ENCODE results near the gene SRPK2.

SRPK2 gene

DNA sequence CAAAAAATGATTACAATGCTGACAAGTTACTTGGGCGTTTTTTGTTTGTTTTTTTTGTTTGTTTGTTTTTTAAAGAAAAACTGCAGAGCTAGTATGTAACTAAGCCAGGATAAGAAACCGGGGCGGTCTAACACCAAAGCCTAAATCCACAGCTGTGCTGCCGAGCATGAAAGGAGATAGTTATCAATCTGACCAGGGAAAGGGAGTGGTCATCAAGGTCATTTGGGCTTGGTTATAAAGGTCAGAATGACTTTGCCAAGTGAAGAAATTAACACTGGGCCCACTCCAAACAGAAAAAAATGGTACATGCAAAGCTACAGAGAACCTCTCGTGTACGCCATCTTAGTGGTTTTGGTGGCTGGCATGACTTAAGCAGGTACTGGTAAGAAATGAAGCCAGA, 104.7 kb downstream of the SRPK2 start:
- no peak overlapping the region for H3K4me3 ChIP-seq (ENCODE audit: low read length)
- no peak overlapping the region for H3K9ac ChIP-seq (ENCODE audit: low read length)
- H3K4me1 ChIP-seq (ENCODE audit: control insufficient read depth, insufficient read depth, low read length), result peaks cover 2% of the 10 kb centered on the region
- H3K27ac ChIP-seq (ENCODE audit: low read depth, low read length), result no peak overlapping the region
- H3K27me3 ChIP-seq (ENCODE audit: control insufficient read depth, insufficient read depth, low read length), result no peaks in the 10 kb centered on the region
- no peaks in the 10 kb centered on the region for H3K36me3 ChIP-seq (ENCODE audit: control insufficient read depth, insufficient read depth, low read length)

- peaks cover 2% of the 10 kb centered on the region for H3K4me1 ChIP-seq (ENCODE audit: control insufficient read depth, insufficient read depth, low read length)
- no peaks in the 10 kb centered on the region for H3K36me3 ChIP-seq (ENCODE audit: control insufficient read depth, insufficient read depth, low read length)
- H3K27ac ChIP-seq (ENCODE audit: low read depth, low read length), result no peak overlapping the region
- H3K4me3 ChIP-seq (ENCODE audit: low read length), result no peak overlapping the region
- no peak overlapping the region for H3K9ac ChIP-seq (ENCODE audit: low read length)
- no peaks in the 10 kb centered on the region for H3K27me3 ChIP-seq (ENCODE audit: control insufficient read depth, insufficient read depth, low read length)
Observed at GRCh38 chr7:105281966-105282365, 106.8 kb downstream of the SRPK2 start.

- Histone ChIP-seq H3K36me3 (ENCODE audit: control insufficient read depth, insufficient read depth, low read length) (no peaks in the 10 kb centered on the region), H3K9ac (ENCODE audit: low read length) (no peak overlapping the region)
Observed at GRCh38 chr7:105279688-105280007, 109.1 kb downstream of the SRPK2 start.

DNA sequence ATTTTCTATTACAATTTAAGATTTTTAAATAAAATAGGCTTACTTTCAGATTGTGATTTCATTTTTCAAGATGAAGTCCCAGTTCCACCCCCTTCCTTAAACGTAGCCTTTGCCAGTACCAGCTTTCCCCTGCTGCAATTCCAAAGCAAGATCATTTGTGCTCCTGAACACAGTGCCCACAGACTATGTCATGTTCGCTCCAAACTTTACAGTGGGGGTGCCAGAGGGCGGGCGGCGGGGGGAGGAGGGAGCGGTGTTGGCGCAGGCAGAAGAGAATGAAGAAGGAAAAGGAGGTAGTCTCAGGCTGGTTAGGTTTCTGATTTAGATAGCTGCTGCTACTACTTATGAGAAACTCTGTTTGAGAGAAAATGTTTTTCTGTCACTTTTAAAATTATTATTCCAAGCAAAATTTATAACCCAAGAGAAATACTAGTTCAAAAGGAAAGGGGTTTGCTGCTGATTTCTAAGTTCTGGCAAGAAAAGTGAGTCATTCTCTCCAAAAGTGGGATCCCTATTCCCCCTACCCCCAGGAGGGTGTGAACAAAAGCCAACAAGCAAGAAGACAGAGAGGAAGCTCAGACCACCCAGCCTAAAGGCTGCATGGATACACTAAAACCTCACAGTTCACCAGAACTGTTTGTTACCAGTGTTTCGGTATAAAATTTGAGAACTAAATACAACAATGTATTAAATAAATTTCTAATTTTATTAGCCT, 109.6 kb downstream of the SRPK2 start:
- Histone ChIP-seq H3K4me1 (ENCODE audit: control insufficient read depth, insufficient read depth, low read length) (peaks cover 2% of the 10 kb centered on the region), H3K4me3 (ENCODE audit: low read length) (no peak overlapping the region), H3K36me3 (ENCODE audit: control insufficient read depth, insufficient read depth, low read length) (no peaks in the 10 kb centered on the region), H3K9ac (ENCODE audit: low read length) (no peak overlapping the region), H3K27me3 (ENCODE audit: control insufficient read depth, insufficient read depth, low read length) (no peaks in the 10 kb centered on the region), H3K27ac (ENCODE audit: low read depth, low read length) (no peak overlapping the region)

More at GRCh38 chr7:105279688-105280007, 109.1 kb downstream of the SRPK2 start:
- Histone ChIP-seq H3K27me3 (ENCODE audit: control insufficient read depth, insufficient read depth, low read length) (no peaks in the 10 kb centered on the region), H3K27ac (ENCODE audit: low read depth, low read length) (no peak overlapping the region), H3K4me1 (ENCODE audit: control insufficient read depth, insufficient read depth, low read length) (peaks cover 2% of the 10 kb centered on the region), H3K4me3 (ENCODE audit: low read length) (no peak overlapping the region)

GRCh38 chr7:105278565-105278964, 110.2 kb downstream of the SRPK2 start:
- Histone ChIP-seq H3K27ac (ENCODE audit: low read depth, low read length) (no peak overlapping the region), H3K36me3 (ENCODE audit: control insufficient read depth, insufficient read depth, low read length) (no peaks in the 10 kb centered on the region), H3K4me3 (ENCODE audit: low read length) (no peak overlapping the region), H3K9ac (ENCODE audit: low read length) (no peak overlapping the region), H3K4me1 (ENCODE audit: control insufficient read depth, insufficient read depth, low read length) (peaks cover 2% of the 10 kb centered on the region), H3K27me3 (ENCODE audit: control insufficient read depth, insufficient read depth, low read length) (no peaks in the 10 kb centered on the region)

DNA sequence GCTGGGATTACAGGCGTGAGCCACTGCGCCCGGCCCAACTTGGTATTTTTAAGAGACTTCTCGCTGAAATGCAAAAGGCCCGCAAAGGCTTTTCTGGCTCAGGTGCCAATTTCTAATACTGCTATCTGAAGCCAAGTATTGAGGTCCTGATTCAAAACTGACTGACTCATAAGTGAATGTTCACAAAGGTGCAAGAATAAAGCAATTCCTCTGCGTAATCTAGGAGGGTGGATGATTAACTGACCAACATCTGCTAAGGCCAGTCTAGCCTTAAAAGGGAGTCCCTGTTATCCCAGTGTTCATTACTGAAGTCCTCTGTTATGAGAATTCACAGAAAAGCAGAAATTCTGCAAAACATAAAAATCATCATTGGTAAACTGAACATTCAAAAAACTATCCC, 111.4 kb downstream of the SRPK2 start:
- H3K36me3 ChIP-seq (ENCODE audit: control insufficient read depth, insufficient read depth, low read length), result no peaks in the 10 kb centered on the region

DNA sequence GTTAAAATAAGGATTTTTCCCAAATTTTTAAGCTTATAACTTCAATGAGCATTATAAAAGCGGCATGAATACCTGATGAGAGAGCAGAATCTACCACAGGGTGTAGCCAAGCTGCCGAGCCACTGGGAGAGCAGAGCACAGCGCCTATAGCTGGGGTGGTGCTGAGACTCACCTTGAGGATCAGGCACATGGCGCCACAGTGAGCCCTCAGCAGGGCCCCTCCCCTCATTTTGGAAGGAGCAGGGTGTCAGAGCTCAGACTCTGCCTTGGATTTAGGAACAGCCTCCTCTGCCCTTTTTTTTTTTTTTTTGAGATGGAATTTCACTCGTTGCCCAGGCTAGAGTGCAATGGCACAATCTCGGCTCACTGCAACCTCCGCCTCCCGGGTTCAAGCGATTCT, 118.6 kb downstream of the SRPK2 start:
- no peak overlapping the region for H3K4me3 ChIP-seq (ENCODE audit: low read length)

More for the DNA sequence above, 111.4 kb downstream of the SRPK2 start:
- H3K4me3 ChIP-seq (ENCODE audit: low read length), result no peak overlapping the region
- H3K27ac ChIP-seq (ENCODE audit: low read depth, low read length), result no peak overlapping the region
- H3K9ac ChIP-seq (ENCODE audit: low read length), result no peak overlapping the region
- no peaks in the 10 kb centered on the region for H3K27me3 ChIP-seq (ENCODE audit: control insufficient read depth, insufficient read depth, low read length)
- peaks cover 2% of the 10 kb centered on the region for H3K4me1 ChIP-seq (ENCODE audit: control insufficient read depth, insufficient read depth, low read length)

DNA sequence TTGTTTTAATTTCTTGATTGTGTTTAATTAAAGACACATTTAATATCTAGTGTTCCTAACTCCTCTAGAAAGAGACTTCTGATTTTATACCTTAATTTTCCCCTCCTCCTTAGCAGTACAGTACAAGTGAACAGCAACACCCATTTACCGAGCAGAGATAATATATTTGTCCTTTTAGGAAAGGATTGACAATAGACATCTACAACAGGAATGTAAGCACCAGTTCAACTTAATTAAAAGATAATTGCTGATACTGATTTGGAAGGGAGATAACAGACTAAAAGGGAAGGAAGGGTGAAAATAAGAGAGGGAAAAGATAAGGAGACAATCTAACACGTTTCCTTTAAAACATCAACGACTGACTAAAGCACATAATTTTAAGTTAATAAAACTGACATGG, 119.3 kb downstream of the SRPK2 start:
- Histone ChIP-seq H3K27me3 (ENCODE audit: control insufficient read depth, insufficient read depth, low read length) (no peaks in the 10 kb centered on the region), H3K9ac (ENCODE audit: low read length) (no peak overlapping the region), H3K4me1 (ENCODE audit: control insufficient read depth, insufficient read depth, low read length) (no peaks in the 10 kb centered on the region), H3K27ac (ENCODE audit: low read depth, low read length) (peak overlapping the region; percentile 72), H3K36me3 (ENCODE audit: control insufficient read depth, insufficient read depth, low read length) (no peaks in the 10 kb centered on the region), H3K4me3 (ENCODE audit: low read length) (peak overlapping the region; percentile 55)

More for the DNA sequence above, 118.6 kb downstream of the SRPK2 start:
- H3K36me3 ChIP-seq (ENCODE audit: control insufficient read depth, insufficient read depth, low read length), result no peaks in the 10 kb centered on the region
- no peaks in the 10 kb centered on the region for H3K4me1 ChIP-seq (ENCODE audit: control insufficient read depth, insufficient read depth, low read length)
- H3K27ac ChIP-seq (ENCODE audit: low read depth, low read length), result no peak overlapping the region
- no peaks in the 10 kb centered on the region for H3K27me3 ChIP-seq (ENCODE audit: control insufficient read depth, insufficient read depth, low read length)
- no peak overlapping the region for H3K9ac ChIP-seq (ENCODE audit: low read length)

- H3K9ac ChIP-seq (ENCODE audit: low read length), result no peak overlapping the region
- H3K27me3 ChIP-seq (ENCODE audit: control insufficient read depth, insufficient read depth, low read length), result no peaks in the 10 kb centered on the region
- peak overlapping the region; percentile 55 for H3K4me3 ChIP-seq (ENCODE audit: low read length)
- no peaks in the 10 kb centered on the region for H3K36me3 ChIP-seq (ENCODE audit: control insufficient read depth, insufficient read depth, low read length)
- H3K4me1 ChIP-seq (ENCODE audit: control insufficient read depth, insufficient read depth, low read length), result no peaks in the 10 kb centered on the region
- peak overlapping the region; percentile 72 for H3K27ac ChIP-seq (ENCODE audit: low read depth, low read length)
Observed at GRCh38 chr7:105268511-105269392, 120.0 kb downstream of the SRPK2 start.

DNA sequence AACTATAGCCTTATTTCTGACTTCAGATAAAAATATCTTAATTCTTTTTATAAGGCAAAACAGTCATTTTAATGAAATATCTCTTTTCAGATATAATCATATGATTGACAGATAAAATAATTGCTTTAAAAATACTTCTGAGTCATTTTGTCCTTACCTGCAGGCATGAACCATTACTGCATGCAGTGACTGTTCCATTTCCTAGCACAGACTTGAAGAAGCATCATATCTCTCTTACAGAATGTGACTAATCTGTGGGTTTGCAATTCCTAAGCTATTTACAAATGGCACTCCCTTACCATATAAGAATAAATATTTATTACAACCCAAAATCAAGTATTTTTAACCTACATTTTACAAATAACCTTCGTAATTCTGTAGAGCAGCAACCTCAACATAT, 120.7 kb downstream of the SRPK2 start:
- H3K27ac ChIP-seq (ENCODE audit: low read depth, low read length), result peak overlapping the region; percentile 16
- H3K9ac ChIP-seq (ENCODE audit: low read length), result no peak overlapping the region
- H3K27me3 ChIP-seq (ENCODE audit: control insufficient read depth, insufficient read depth, low read length), result no peaks in the 10 kb centered on the region
- H3K4me3 ChIP-seq (ENCODE audit: low read length), result peak overlapping the region; percentile 55
- H3K4me1 ChIP-seq (ENCODE audit: control insufficient read depth, insufficient read depth, low read length), result no peaks in the 10 kb centered on the region
- H3K36me3 ChIP-seq (ENCODE audit: control insufficient read depth, insufficient read depth, low read length), result no peaks in the 10 kb centered on the region

- Histone ChIP-seq H3K27me3 (ENCODE audit: control insufficient read depth, insufficient read depth, low read length) (no peaks in the 10 kb centered on the region), H3K4me1 (ENCODE audit: control insufficient read depth, insufficient read depth, low read length) (no peaks in the 10 kb centered on the region), H3K9ac (ENCODE audit: low read length) (no peak overlapping the region), H3K27ac (ENCODE audit: low read depth, low read length) (no peak overlapping the region), H3K36me3 (ENCODE audit: control insufficient read depth, insufficient read depth, low read length) (no peaks in the 10 kb centered on the region), H3K4me3 (ENCODE audit: low read length) (no peak overlapping the region)
Observed at GRCh38 chr7:105267244-105267643, 121.5 kb downstream of the SRPK2 start.

DNA sequence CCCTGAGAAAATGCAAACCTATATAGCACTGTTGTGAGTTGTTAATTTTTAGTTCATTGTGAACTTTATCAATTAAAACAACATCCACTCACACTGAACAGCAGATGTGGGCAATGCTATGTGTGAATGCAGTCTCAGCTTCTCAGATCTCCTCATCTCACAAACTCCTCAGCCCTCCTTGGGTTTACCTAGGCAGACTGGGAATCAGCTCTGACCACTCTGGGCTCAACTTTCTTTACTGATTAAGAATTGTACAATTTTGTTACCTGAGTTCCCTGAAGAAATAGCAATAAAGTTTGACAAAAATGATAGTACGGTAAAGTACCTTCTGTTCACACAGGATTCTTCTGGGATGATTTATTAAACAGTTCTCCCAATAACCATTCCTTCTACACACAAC, 124.0 kb downstream of the SRPK2 start:
- Histone ChIP-seq H3K4me3 (ENCODE audit: low read length) (no peak overlapping the region), H3K27me3 (ENCODE audit: control insufficient read depth, insufficient read depth, low read length) (no peaks in the 10 kb centered on the region), H3K27ac (ENCODE audit: low read depth, low read length) (no peak overlapping the region), H3K4me1 (ENCODE audit: control insufficient read depth, insufficient read depth, low read length) (no peaks in the 10 kb centered on the region), H3K9ac (ENCODE audit: low read length) (no peak overlapping the region), H3K36me3 (ENCODE audit: control insufficient read depth, insufficient read depth, low read length) (no peaks in the 10 kb centered on the region)
